Mesenchymal stem cell (in vitro differentiated cells and primary cell): ENCODE results near the gene FMNL3.

ENCODE experiments used
- DNase-seq: peaks from one replicate; pipeline ENCODE4 v3.0.0-alpha.2; 2013
- H2AFZ ChIP-seq: one replicate; pipeline ENCODE4 v1.6.1; 2013; ENCODE audit warnings: low read depth, mild to moderate bottlenecking, control low read depth, inconsistent platforms, low read length, moderate library complexity
- H2AK5ac ChIP-seq: 2 replicates; pipeline ENCODE4 v1.6.1; 2013; ENCODE audit warnings: low read length, moderate library complexity, mild to moderate bottlenecking, inconsistent platforms; ENCODE audit not compliant: severe bottlenecking
- H2BK120ac ChIP-seq: one replicate; pipeline ENCODE4 v1.6.1; 2013; ENCODE audit warnings: low read depth, mild to moderate bottlenecking, inconsistent platforms, low read length, moderate library complexity
- H2BK12ac ChIP-seq, 2 experiments: one replicate each; pipeline ENCODE4 v1.6.1; 2013; ENCODE audit warnings: inconsistent platforms in 2 of 2, low read length in 2 of 2, mild to moderate bottlenecking in 2 of 2, moderate library complexity in 2 of 2, control low read depth in 1 of 2
- H2BK15ac ChIP-seq: one replicate; pipeline ENCODE4 v1.6.1; 2013; ENCODE audit warnings: mild to moderate bottlenecking, low read depth, inconsistent platforms; ENCODE audit not compliant: poor library complexity, severe bottlenecking
- H2BK5ac ChIP-seq: 2 replicates; pipeline ENCODE4 v1.6.1; 2013; ENCODE audit warnings: low read depth, mild to moderate bottlenecking, low read length, control low read depth, inconsistent platforms; ENCODE audit not compliant: poor library complexity, severe bottlenecking
- H3K14ac ChIP-seq, 2 experiments: one replicate each; pipeline ENCODE4 v1.6.1; 2013; ENCODE audit warnings: inconsistent platforms in 2 of 2, low read length in 2 of 2, control low read depth in 1 of 2, mild to moderate bottlenecking in 1 of 2, moderate library complexity in 1 of 2
- H3K18ac ChIP-seq, 2 experiments: one replicate each; pipeline ENCODE4 v1.6.1; 2013; ENCODE audit warnings: inconsistent platforms in 2 of 2, low read length in 2 of 2, control low read depth in 1 of 2, low read depth in 1 of 2, mild to moderate bottlenecking in 1 of 2
- H3K23ac ChIP-seq, 2 experiments: one replicate each; pipeline ENCODE4 v1.6.1; 2013; ENCODE audit warnings: inconsistent platforms in 2 of 2, low read length in 2 of 2, mild to moderate bottlenecking in 2 of 2, moderate library complexity in 2 of 2, control low read depth in 1 of 2
- H3K27ac ChIP-seq: 2 replicates; pipeline ENCODE4 v1.5.1; 2013; ENCODE audit warnings: mild to moderate bottlenecking, moderate library complexity, low read length, control low read depth, inconsistent platforms; ENCODE audit not compliant: poor library complexity, severe bottlenecking
- H3K27me3 ChIP-seq, 2 experiments: 2 replicates each; pipeline versions ENCODE4 v1.6.1 to v1.7.0; 2013; ENCODE audit warnings: low read length in 2 of 2, mild to moderate bottlenecking in 2 of 2, moderate library complexity in 2 of 2, control low read depth in 1 of 2, inconsistent platforms in 1 of 2; ENCODE audit not compliant: control insufficient read depth in 1 of 2, insufficient read depth in 1 of 2
- H3K36me3 ChIP-seq, 2 experiments: 2 replicates each; pipeline versions ENCODE4 v1.6.1 to v1.7.0; 2013; ENCODE audit warnings: low read length in 2 of 2, control low read depth in 1 of 2, inconsistent platforms in 1 of 2, low read depth in 1 of 2, mild to moderate bottlenecking in 1 of 2; ENCODE audit not compliant: insufficient read depth in 2 of 2, control insufficient read depth in 1 of 2
- H3K4ac ChIP-seq, 2 experiments: one replicate each; pipeline ENCODE4 v1.6.1; 2013; ENCODE audit warnings: inconsistent platforms in 2 of 2, low read length in 2 of 2, mild to moderate bottlenecking in 2 of 2, moderate library complexity in 2 of 2, control low read depth in 1 of 2, low read depth in 1 of 2
- H3K4me1 ChIP-seq: 2 replicates; pipeline ENCODE4 v1.6.1; 2013; ENCODE audit warnings: low read depth, low read length, control low read depth; ENCODE audit not compliant: control insufficient read depth, insufficient read depth
- H3K4me2 ChIP-seq: 2 replicates; pipeline ENCODE4 v1.6.1; 2013; ENCODE audit warnings: low read length, mild to moderate bottlenecking, inconsistent platforms; ENCODE audit not compliant: poor library complexity, severe bottlenecking
- H3K4me3 ChIP-seq, 2 experiments: 2 replicates each; pipeline versions ENCODE4 v1.5.1 to v1.7.0; 2013; ENCODE audit warnings: low read length in 2 of 2, mild to moderate bottlenecking in 2 of 2, control low read depth in 1 of 2, low read depth in 1 of 2; ENCODE audit not compliant: insufficient read depth in 1 of 2
- H3K79me1 ChIP-seq: replicated peaks from 2 replicates; pipeline ENCODE4 v1.6.1; 2013; ENCODE audit warnings: mild to moderate bottlenecking, control low read depth, low read length, inconsistent platforms; ENCODE audit not compliant: poor library complexity, severe bottlenecking
- H3K9ac ChIP-seq: 2 replicates; pipeline ENCODE4 v1.7.0; 2013; ENCODE audit warnings: mild to moderate bottlenecking, low read length, moderate library complexity
- H3K9me3 ChIP-seq: 2 replicates; pipeline ENCODE4 v1.7.0; 2013; ENCODE audit warnings: mild to moderate bottlenecking, low read length; ENCODE audit not compliant: control insufficient read depth
- H4K8ac ChIP-seq: one replicate; pipeline ENCODE4 v1.6.1; 2013; ENCODE audit warnings: inconsistent platforms, mild to moderate bottlenecking, low read length, moderate library complexity
- H4K91ac ChIP-seq: one replicate; pipeline ENCODE4 v1.6.1; 2013; ENCODE audit warnings: mild to moderate bottlenecking, low read length, inconsistent platforms
- WGBS: methylation state at CpG from one replicate; pipeline ENCODE4 v1.1.7; 2013; ENCODE audit warnings: mixed read lengths; 5-methylcytosine and 5-hydroxymethylcytosine counted together

Gene FMNL3

DNA sequence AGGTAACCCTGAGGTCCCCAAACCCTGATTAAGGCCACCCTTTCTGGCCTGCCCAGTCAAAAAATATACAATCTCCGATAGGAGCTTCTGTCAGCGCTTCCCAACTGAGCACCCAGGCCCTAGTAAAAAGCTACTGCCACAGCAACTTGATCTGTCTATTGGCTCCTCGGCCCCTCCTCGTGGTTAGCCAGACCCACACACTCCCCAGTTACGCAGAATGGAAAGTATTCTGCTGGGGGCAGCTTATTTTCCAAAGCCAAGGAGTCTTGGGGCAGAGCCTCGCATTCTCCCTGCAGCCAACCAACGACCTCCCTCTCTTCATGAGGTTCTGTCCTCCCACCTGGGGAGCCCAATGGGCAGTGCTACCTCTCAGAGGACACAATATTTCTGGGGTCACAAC is 32.1 kb downstream of the FMNL3 start:
- Histone ChIP-seq H3K9ac (peak overlapping the region; percentile 87), H3K23ac (no peak overlapping the region), H3K4me3 (no peak overlapping the region), H3K4me1 (peaks cover 28% of the 10 kb centered on the region), H2BK120ac (no peak overlapping the region), H2BK15ac (peak overlapping the region; percentile 91), H3K27me3 (no peaks in the 10 kb centered on the region), H2BK12ac (peak overlapping the region; percentile 8 to 80), H3K14ac (peak overlapping the region in 1 of 2 experiments; percentile 4), H2AK5ac (no peak overlapping the region), H3K79me1 (peaks cover 39% of the 10 kb centered on the region), H4K91ac (peak overlapping the region; percentile 18), H3K4ac (peak overlapping the region in 1 of 2 experiments; percentile 76), H4K8ac (no peak overlapping the region), H3K4me2 (no peak overlapping the region), H2BK5ac (no peak overlapping the region), H2AFZ (no peak overlapping the region), H3K27ac (no peak overlapping the region), H3K9me3 (no peaks in the 10 kb centered on the region), H3K36me3 (no peaks in the 10 kb centered on the region), H3K18ac (peak overlapping the region; percentile 28 to 31)
- DNase-seq, result no peak
- 92% methylated on average over 7 of the region's 7 CpGs for WGBS

DNA sequence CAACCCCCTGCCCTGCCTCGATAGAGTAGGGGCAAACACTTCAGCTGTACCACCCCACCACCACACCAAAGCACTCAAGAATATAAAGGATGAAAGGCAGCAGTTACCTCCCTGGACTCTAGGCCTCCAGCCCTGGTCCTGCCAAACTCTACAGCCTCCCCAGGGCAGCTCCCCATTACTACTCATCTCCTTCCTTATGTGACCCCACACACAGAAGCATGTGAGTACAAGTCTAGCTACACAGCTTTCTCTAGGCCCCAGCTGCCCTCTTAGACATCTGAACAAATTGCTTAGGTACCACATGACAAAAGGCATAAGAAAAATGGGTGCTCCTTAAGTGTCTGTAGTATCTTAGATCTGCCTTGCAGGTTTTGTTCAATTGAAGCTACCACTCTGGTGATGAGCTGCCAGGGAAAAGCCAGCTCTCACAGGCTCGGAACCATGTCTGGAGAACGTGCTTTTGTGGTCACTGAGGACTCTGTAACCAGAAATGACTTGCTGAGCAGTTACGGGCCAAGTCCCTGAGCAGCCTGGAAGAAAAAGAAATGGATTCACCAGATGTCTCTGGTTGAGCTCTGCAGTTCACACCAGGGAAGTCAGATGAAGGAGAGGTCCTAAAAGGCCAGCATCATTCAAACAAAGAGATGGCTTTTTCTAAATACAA is 32.8 kb downstream of the FMNL3 start:
- Histone ChIP-seq H3K4me3 (peak overlapping the region in 1 of 2 experiments; percentile 62), H3K9me3 (no peaks in the 10 kb centered on the region), H3K4me2 (no peak overlapping the region), H3K18ac (peak overlapping the region; percentile 81 to 100), H2BK120ac (peak overlapping the region; percentile 91), H3K36me3 (no peaks in the 10 kb centered on the region), H2BK12ac (peak overlapping the region; percentile 93 to 97), H2AFZ (no peak overlapping the region), H4K8ac (peak overlapping the region; percentile 87), H3K4ac (peak overlapping the region; percentile 92 to 96), H3K27me3 (no peaks in the 10 kb centered on the region), H2BK15ac (peak overlapping the region; percentile 87), H2BK5ac (no peak overlapping the region), H3K23ac (peak overlapping the region in 1 of 2 experiments; percentile 10), H3K4me1 (peaks cover 28% of the 10 kb centered on the region), H3K9ac (peak overlapping the region; percentile 87), H3K27ac (no peak overlapping the region), H2AK5ac (peak overlapping the region; percentile 89), H3K79me1 (peaks cover 38% of the 10 kb centered on the region), H3K14ac (peak overlapping the region in 1 of 2 experiments; percentile 93), H4K91ac (peak overlapping the region; percentile 55)
- DNase-seq, result peak; percentile 65
- WGBS, result 57% methylated on average over 4 of the region's 4 CpGs

- peak overlapping the region in 1 of 2 experiments; percentile 93 for H3K14ac ChIP-seq
- H4K8ac ChIP-seq, result peak overlapping the region; percentile 87
- H3K4me3 ChIP-seq, result peak overlapping the region in 1 of 2 experiments; percentile 62
- no peak overlapping the region for H3K4me2 ChIP-seq
- no peaks in the 10 kb centered on the region for H3K9me3 ChIP-seq
- no peak overlapping the region for H2AFZ ChIP-seq
- peaks cover 26% of the 10 kb centered on the region for H3K4me1 ChIP-seq
- DNase-seq, result peak; percentile 98
- peak overlapping the region; percentile 89 for H2AK5ac ChIP-seq
- peak overlapping the region; percentile 87 for H2BK15ac ChIP-seq
- peak overlapping the region; percentile 87 for H3K9ac ChIP-seq
- no peaks in the 10 kb centered on the region for H3K36me3 ChIP-seq
- peak overlapping the region; percentile 90 for H4K91ac ChIP-seq
- H3K79me1 ChIP-seq, result peaks cover 40% of the 10 kb centered on the region
- H2BK5ac ChIP-seq, result no peak overlapping the region
- WGBS, result 9% methylated on average over 10 of the region's 13 CpGs
- H3K27me3 ChIP-seq, result no peaks in the 10 kb centered on the region
- H3K23ac ChIP-seq, result peak overlapping the region in 1 of 2 experiments; percentile 84
- peak overlapping the region; percentile 91 for H2BK120ac ChIP-seq
- H3K27ac ChIP-seq, result peak overlapping the region; percentile 43
- peak overlapping the region; percentile 81 to 100 for H3K18ac ChIP-seq
- peak overlapping the region; percentile 92 to 96 for H3K4ac ChIP-seq
- H2BK12ac ChIP-seq, result peak overlapping the region; percentile 97 to 99
Observed at GRCh38 chr12:49673446-49674317, 33.5 kb downstream of the FMNL3 start.
